Measurements from ENCODE around the gene FBXW2. TPM values are rescaled to one million over a fixed set of nuclear protein-coding genes. Genes with fewer than 3 reads are reported as not detected.

Gene FBXW2
- total RNA-seq, 1 donor, result 41.5 TPM

DNA sequence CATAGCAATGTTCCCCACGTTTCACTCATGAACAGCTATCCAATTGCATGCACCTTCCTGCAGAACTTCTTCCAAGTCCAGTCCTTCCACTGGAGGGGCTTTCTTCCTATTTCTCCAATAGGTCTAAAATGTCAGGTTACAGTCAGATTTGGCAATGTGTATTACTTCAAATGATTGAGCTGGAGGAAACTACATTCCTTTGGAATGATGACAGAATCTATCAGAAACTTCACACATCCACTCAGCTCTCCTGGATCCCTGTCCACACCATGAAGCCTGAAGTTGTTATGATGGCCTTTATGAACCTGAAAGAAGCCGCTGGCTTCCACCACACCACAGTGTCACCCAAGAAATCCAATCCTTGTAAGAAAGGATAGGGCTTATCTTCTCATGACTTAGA lies 32.2 kb downstream of the FBXW2 start:
- TF ChIP-seq, protein P1, sequence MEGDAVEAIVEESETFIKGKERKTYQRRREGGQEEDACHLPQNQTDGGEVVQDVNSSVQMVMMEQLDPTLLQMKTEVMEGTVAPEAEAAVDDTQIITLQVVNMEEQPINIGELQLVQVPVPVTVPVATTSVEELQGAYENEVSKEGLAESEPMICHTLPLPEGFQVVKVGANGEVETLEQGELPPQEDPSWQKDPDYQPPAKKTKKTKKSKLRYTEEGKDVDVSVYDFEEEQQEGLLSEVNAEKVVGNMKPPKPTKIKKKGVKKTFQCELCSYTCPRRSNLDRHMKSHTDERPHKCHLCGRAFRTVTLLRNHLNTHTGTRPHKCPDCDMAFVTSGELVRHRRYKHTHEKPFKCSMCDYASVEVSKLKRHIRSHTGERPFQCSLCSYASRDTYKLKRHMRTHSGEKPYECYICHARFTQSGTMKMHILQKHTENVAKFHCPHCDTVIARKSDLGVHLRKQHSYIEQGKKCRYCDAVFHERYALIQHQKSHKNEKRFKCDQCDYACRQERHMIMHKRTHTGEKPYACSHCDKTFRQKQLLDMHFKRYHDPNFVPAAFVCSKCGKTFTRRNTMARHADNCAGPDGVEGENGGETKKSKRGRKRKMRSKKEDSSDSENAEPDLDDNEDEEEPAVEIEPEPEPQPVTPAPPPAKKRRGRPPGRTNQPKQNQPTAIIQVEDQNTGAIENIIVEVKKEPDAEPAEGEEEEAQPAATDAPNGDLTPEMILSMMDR (IDR thresholded peaks at IDR 0.05; ENCODE audit: insufficient read depth, low read depth, low read length), result no peak
- H3K4me3 ChIP-seq (ENCODE audit: low read depth, low read length), result no peak overlapping the region
- no peak for DNase-seq (ENCODE audit: low read depth)

DNA sequence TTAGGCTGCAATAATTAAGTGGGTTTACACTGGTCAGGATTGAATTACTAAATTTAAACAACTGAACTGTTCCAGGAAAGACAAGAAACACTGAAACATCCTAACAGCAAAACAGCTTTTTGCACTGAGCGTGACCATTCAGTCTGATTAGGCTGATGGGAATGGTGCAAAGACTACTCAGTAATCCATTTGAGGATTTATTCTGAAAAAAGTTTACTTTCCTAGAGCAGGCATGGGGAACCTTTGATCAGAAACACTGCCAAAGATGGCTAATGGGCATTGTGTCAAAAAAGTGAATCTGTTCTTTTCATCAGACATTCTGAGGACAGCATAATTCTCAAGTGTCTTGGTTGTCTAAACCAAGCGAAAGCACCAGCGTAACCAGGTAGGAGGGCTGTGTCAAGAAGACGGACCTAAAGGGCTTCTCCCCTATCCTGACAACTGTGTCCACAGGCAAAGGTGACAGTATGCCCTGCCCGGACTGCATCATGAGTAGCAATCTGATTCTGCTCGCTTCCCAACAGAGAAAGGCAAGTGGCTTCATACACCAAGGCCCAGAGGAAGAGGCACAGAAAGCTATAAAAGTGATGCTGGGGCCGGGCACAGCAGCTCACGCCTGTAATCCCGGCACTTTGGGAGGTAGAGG lies 33.3 kb downstream of the FBXW2 start:
- TF ChIP-seq, protein P1 (IDR thresholded peaks at IDR 0.05; ENCODE audit: insufficient read depth, low read depth, low read length), result no peak
- DNase-seq (ENCODE audit: low read depth), result no peak
- no peak overlapping the region for H3K4me3 ChIP-seq (ENCODE audit: low read depth, low read length)

DNA sequence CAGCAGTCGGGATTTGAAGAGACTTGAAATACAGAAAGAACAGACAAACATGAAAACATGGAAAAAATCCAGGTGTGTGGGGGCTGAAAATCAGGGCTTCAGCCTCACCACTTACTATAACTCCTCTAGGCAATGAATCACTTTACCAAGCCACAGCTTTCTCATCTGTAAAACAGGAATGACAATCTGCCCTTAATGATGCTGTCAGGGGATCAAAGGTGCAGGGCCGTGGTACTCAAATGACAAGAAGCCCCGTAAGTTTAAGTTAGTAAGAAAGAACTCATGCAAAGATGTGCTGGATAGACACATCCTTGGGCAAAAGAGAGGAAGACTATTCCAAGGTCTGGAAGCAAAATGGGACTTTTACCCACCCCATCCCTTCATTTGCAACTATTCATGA lies 34.7 kb downstream of the FBXW2 start:
- DNase-seq (ENCODE audit: low read depth), result no peak
- TF ChIP-seq, protein P1 (IDR thresholded peaks at IDR 0.05; ENCODE audit: insufficient read depth, low read depth, low read length), result no peak

DNA sequence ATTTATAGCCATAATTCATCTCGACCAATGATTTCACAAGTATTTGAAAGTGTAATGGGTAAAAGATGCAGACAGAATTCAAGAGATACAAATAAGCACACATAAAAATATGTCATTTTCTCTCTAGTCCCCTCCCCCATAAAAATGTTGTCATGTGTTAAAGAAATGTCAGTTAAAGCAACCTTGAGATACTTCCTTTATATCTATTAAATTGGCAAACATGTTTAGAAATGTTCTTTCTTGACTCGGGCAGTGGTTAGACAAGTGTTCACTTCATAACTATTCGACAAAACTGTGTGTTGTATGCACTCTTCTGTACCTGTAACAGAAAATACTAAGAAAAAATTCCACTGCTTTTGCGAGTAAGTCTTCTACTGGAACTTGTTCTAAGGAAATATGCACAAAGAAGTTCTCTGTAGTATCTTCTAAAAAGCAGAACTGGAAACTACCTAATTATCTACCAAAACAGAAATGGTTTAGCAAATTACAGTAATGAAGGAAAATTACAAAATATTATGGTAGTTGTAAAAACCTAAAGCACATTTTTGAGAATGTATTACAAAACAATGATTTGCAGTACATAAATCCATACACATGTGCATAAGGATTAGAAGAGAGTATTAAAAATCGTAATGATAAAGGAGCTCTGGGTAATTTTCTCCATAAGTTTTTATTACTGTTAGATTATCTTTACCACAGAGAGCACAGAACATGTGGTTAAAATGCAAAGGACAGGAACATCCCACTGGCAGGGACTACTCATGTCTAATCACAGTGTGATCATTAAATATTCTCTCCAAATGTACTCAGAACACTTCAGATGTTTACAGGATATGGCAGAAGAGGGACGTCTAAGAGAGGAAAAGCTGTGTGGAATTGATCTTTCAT lies 35.9 kb downstream of the FBXW2 start:
- TF ChIP-seq, protein P1 (IDR thresholded peaks at IDR 0.05; ENCODE audit: insufficient read depth, low read depth, low read length), result no peak
- no peak overlapping the region for H3K4me3 ChIP-seq (ENCODE audit: low read depth, low read length)
- DNase-seq (ENCODE audit: low read depth), result peak; percentile 71

More for the DNA sequence above, 34.7 kb downstream of the FBXW2 start:
- no peak overlapping the region for H3K4me3 ChIP-seq (ENCODE audit: low read depth, low read length)

DNA sequence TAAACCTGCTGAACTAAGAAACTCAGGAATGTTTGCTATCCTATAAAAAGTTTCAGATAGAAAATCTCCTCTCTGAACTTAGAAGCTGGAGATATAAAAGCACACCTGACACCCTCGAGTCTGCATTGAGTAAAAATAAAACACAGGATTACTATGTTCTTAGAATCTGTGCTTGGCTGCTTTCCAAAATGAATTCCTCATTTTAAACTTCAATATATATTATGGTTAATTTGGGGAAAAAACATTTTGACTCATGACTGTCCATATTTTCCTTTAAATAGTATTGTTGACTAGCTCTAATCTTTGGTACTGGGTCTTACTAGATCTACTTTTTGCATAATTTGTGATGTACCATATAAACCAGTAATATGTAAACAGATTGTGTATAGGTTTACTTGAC lies 36.7 kb downstream of the FBXW2 start:
- H3K4me3 ChIP-seq (ENCODE audit: low read depth, low read length), result no peak overlapping the region
- TF ChIP-seq, protein P1 (IDR thresholded peaks at IDR 0.05; ENCODE audit: insufficient read depth, low read depth, low read length), result no peak
- DNase-seq (ENCODE audit: low read depth), result no peak

DNA sequence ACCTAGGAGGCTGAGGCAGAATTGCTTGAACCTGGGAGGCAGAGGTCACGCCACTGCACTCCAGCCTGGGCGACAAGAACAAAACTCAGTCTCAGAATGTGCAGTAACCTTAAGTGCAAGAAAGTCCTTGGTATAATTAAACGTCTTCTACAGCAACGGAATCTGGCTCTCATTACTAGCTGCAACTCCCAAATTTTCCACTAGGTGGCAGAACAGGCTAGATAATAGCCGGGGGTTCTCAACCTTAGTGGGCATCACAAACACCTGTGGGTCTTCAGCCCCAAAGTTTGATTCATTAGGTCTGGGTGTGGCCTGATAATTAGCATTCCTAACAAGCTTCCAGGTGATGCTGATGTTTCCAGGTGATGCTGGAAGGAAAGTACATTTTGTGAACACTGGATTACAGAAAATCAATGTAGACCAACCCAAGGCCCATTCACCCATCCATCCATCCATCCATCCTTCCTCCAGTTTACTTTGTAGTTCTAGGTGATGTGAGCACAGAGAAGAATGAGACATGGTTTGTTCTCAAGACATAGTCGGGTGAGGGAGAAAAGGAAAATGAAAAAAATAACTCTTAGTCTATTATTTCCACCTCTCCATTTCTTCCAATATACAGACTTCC lies 37.3 kb downstream of the FBXW2 start:
- H3K4me3 ChIP-seq (ENCODE audit: low read depth, low read length), result no peak overlapping the region
- TF ChIP-seq, protein P1 (IDR thresholded peaks at IDR 0.05; ENCODE audit: insufficient read depth, low read depth, low read length), result peak; percentile 87
- peak; percentile 56 for DNase-seq (ENCODE audit: low read depth)
